GM12891 (cell line): ENCODE data around the gene SRP14.

Experiments
- PAX5 ChIP-seq: IDR thresholded peaks from 2 replicates; pipeline ENCODE4 v1.6.1; 2011; ENCODE audit warnings: low read length, moderate library complexity, mild to moderate bottlenecking; ENCODE audit not compliant: insufficient read depth, severe bottlenecking
- POLR2A ChIP-seq: IDR thresholded peaks from 2 replicates; pipeline ENCODE4 v1.6.1; 2011; ENCODE audit warnings: low read depth, low read length, control low read depth
- POLR2AphosphoS5 ChIP-seq: IDR thresholded peaks from 2 replicates; pipeline ENCODE4 v1.6.1; 2011; ENCODE audit warnings: low read depth, low read length, control low read depth
- POU2F2 ChIP-seq: IDR thresholded peaks from 2 replicates; pipeline ENCODE4 v1.6.1; 2011; ENCODE audit warnings: low read depth, mild to moderate bottlenecking, control low read depth, low read length, moderate library complexity
- TAF1 ChIP-seq: IDR thresholded peaks from 2 replicates; pipeline ENCODE4 v1.6.1; 2011; ENCODE audit warnings: low read depth, low read length, control low read depth

DNA sequence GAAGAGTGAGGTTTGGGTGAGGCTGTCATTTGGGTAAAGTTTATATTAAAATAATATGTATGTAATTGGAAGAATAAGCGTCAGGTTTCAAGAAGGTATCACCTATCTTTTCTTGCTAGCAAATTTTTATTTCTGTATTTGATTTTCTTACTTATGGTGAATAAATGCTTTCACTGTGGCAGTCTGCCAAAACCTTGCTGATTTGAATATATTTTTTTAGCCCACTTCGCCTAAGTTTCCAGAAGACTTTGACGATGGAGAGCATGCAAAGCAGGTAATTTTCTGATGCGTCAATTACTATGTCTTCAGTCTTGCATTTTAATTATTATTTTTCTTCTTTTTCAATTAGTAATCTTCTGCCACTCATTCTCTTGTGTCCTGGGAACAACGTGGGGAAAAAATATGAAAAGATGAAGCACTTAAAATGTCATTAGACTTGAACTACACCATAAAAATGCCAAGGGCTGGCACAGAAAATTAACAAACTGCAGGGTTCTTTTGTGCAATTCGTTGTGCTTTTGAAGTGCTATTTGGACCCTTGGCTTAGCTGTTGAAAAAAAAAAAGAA lies 40.4 kb downstream of the SRP14 start:
- TF ChIP-seq POLR2AphosphoS5 (no peak), POLR2A (no peak), PAX5 (no peak), TAF1 (no peak), POU2F2 (no peak)
